Stimulated activated effector memory CD8-positive, alpha-beta T cell treated with anti-CD3 and anti-CD28 coated beads, Interleukin-12 subunit alpha, Interleukin-12 subunit beta, amount 100 ng/mL, for 72 hours (primary cell): ENCODE measurements around the gene CRTAP.
"Not testable (repeated sequence)": the region's sequence is repeated elsewhere in the genome, so short reads cannot be mapped to it uniquely, and the experiment has no call there.

Source experiments
- ATAC-seq: fragments of 150-1000 bp; cut with Tn5 transposase; 2 replicates; pipeline ENCODE4 v1.10.0; 2021
- DNase-seq, 2 donors: peaks; one replicate each; pipeline ENCODE4 v3.0.0; 2021 to 2022; ENCODE audit warnings: low spot score in 2 of 2
- H3K27ac Mint-ChIP-seq: one replicate; pipeline ENCODE4 v1.8.0; 2022; ENCODE audit warnings: mild to moderate bottlenecking, mixed read lengths
- H3K36me3 Mint-ChIP-seq: one replicate; pipeline ENCODE4 v1.8.0; 2022; ENCODE audit warnings: mild to moderate bottlenecking, mixed read lengths
- H3K4me1 Mint-ChIP-seq: one replicate; pipeline ENCODE4 v1.8.0; 2022; ENCODE audit warnings: mixed read lengths
- H3K4me3 Mint-ChIP-seq: one replicate; pipeline ENCODE4 v1.8.0; 2022; ENCODE audit warnings: mild to moderate bottlenecking, mixed read lengths
- H3K9me3 Mint-ChIP-seq: one replicate; pipeline ENCODE4 v1.8.0; 2022; ENCODE audit warnings: mixed read lengths

The CRTAP gene

DNA sequence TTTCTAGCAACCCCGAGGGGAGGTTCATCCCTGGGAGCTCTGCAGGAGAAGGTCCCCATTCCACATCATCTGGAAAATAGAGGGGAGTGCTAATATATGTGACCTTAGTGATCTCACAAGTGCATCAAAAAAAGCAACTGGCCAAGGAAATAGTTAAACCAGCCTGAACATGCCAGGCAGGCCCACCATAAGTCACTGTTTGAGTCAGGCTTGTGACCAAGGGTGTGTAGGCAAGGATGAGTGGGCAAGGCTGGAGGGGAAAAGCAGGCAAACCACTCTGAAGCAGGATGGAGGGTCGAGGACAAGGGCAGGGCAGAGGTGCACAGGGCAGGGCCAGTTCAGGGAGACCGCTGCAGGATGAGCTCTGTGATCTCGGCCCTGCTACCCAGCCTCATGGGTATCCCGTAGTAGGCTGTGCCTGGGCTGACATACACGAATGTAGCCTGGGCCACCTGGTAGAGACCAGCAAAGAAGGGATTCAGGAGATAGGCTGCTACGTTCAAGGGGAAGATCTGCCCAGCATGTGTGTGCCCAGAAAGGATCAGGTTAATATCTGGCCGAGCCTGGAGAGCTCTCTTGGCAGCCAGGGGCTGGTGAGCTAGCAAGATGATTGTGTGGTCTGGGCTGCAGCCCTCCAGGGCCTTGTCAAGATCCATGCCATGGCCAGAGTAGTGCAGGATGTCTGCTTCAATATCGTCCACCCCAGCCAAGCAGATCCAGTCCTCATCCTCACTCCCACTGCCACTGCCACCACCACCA, 21.1 kb upstream of the CRTAP start:
- peak overlapping the region; percentile 82 for H3K27ac Mint-ChIP-seq
- H3K4me3 Mint-ChIP-seq: peak overlapping the region; percentile 11
- peaks cover 41% of the 10 kb centered on the region for H3K36me3 Mint-ChIP-seq
- ATAC-seq (peak; percentile 25), DNase-seq (no peak)
- H3K4me1 Mint-ChIP-seq: peaks cover 80% of the 10 kb centered on the region
- H3K9me3 Mint-ChIP-seq: no peaks in the 10 kb centered on the region

- ATAC-seq (no peak), DNase-seq (no peak)
- peaks cover 68% of the 10 kb centered on the region for H3K4me1 Mint-ChIP-seq
- no peaks in the 10 kb centered on the region for H3K9me3 Mint-ChIP-seq
- peaks cover 37% of the 10 kb centered on the region for H3K36me3 Mint-ChIP-seq
- H3K27ac Mint-ChIP-seq: peak overlapping the region; percentile 82
- H3K4me3 Mint-ChIP-seq: no peak overlapping the region
Observed at GRCh38 chr3:33093847-33094246, 20.0 kb upstream of the CRTAP start.

DNA sequence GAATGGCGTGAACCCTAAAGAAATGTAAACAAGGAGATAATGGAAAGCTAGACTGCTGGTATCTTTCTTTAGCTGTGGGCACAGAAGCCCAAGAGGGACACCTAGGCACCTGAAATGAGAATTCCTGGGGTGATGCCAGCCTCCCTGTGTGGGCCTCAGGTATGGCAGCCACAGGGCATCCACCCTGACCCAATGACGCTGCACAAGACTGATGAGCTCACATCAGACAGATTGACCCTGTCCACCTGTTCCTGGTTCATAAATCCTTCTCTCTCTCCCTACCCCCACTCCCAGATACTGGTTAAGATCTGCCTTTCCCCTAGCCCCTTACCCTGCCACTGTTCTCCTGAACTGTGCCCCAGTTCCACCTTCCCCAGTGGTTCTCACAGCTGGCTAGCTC, 18.4 kb upstream of the CRTAP start:
- Mint-ChIP-seq H3K4me1 (peaks cover 52% of the 10 kb centered on the region), H3K9me3 (no peaks in the 10 kb centered on the region), H3K27ac (peak overlapping the region; percentile 92), H3K36me3 (peaks cover 25% of the 10 kb centered on the region), H3K4me3 (peak overlapping the region; percentile 97)
- ATAC-seq (no peak), DNase-seq (no peak)

GRCh38 chr3:33096093-33096868, 17.5 kb upstream of the CRTAP start:
- no peaks in the 10 kb centered on the region for H3K9me3 Mint-ChIP-seq
- peak overlapping the region; percentile 97 for H3K4me3 Mint-ChIP-seq
- peak; percentile 14 to 64 for DNase-seq
- ATAC-seq: peak; percentile 60
- peak overlapping the region; percentile 92 for H3K27ac Mint-ChIP-seq
- peaks cover 44% of the 10 kb centered on the region for H3K4me1 Mint-ChIP-seq
- peaks cover 18% of the 10 kb centered on the region for H3K36me3 Mint-ChIP-seq

DNA sequence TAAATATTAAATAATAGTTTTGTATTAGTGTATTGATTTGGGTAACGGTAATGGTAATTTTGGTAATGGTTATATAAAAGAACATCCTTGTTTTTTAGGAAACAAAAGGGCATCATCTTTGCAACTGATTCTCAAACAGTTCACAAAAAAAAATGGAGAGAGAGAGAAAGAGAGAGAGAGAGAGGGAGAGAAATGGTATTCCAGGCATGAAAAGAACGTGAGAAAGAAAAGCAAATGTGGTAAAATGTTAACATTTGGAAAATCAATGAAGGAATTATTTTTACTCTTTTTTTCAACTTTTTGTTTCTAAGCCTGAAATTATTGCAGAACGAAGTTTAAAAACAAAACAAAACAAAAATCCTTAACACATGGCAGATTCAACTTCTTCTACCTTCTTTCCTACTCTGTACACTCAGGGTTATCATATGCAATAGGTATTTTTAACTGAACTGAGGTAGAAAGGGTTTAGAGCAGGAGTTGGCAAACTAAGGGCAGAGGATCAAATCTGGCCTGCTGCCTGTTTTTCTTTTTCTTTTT, 14.6 kb upstream of the CRTAP start:
- H3K27ac Mint-ChIP-seq: no peak overlapping the region
- DNase-seq (no peak), ATAC-seq (no peak)
- peaks cover 15% of the 10 kb centered on the region for H3K4me1 Mint-ChIP-seq
- no peaks in the 10 kb centered on the region for H3K9me3 Mint-ChIP-seq
- H3K36me3 Mint-ChIP-seq: no peaks in the 10 kb centered on the region
- H3K4me3 Mint-ChIP-seq: no peak overlapping the region

- ATAC-seq: no peak
- Mint-ChIP-seq H3K4me1 (peaks cover 12% of the 10 kb centered on the region), H3K9me3 (no peaks in the 10 kb centered on the region), H3K4me3 (no peak overlapping the region), H3K27ac (no peak overlapping the region), H3K36me3 (no peaks in the 10 kb centered on the region)
- no peak for DNase-seq
Observed at GRCh38 chr3:33099701-33100100, 14.1 kb upstream of the CRTAP start.

- no peak for ATAC-seq
- no peak overlapping the region for H3K4me3 Mint-ChIP-seq
- H3K27ac Mint-ChIP-seq: no peak overlapping the region
- no peaks in the 10 kb centered on the region for H3K9me3 Mint-ChIP-seq
- no peaks in the 10 kb centered on the region for H3K36me3 Mint-ChIP-seq
- H3K4me1 Mint-ChIP-seq: peaks cover 12% of the 10 kb centered on the region
- no peak for DNase-seq
Observed at GRCh38 chr3:33100229-33100628, 13.6 kb upstream of the CRTAP start.

DNA sequence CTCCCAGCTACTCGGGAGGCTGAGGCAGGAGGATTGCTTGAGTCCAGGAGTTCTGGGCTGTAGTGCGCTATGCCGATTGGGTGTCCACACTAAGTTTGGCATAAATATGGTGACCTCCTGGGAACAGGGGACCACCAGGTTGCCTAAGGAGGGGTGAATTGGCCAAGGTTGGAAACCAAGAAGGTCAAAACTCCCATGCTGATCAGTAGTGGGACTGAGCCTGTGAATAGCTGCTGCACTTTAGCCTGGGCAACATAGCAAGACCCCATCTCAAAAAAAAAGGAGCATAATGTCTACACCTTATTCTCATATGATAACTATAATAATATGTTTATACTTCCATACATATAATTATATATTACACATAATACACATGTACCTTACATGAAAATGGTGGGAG, 10.8 kb upstream of the CRTAP start:
- Mint-ChIP-seq H3K4me3 (no peak overlapping the region), H3K9me3 (no peaks in the 10 kb centered on the region), H3K27ac (no peak overlapping the region), H3K36me3 (no peaks in the 10 kb centered on the region), H3K4me1 (no peaks in the 10 kb centered on the region)
- no peak for ATAC-seq
- DNase-seq: no peak

- Mint-ChIP-seq H3K9me3 (no peaks in the 10 kb centered on the region), H3K36me3 (no peaks in the 10 kb centered on the region), H3K4me3 (no peak overlapping the region), H3K27ac (no peak overlapping the region), H3K4me1 (no peaks in the 10 kb centered on the region)
- no peak for DNase-seq
- ATAC-seq: no peak
Observed at GRCh38 chr3:33103480-33103879, 10.3 kb upstream of the CRTAP start.

- Mint-ChIP-seq H3K4me1 (no peaks in the 10 kb centered on the region), H3K4me3 (no peak overlapping the region), H3K36me3 (no peaks in the 10 kb centered on the region), H3K27ac (no peak overlapping the region), H3K9me3 (no peaks in the 10 kb centered on the region)
- ATAC-seq: no peak
- DNase-seq: no peak
Observed at GRCh38 chr3:33104803-33105202, 9.0 kb upstream of the CRTAP start.

DNA sequence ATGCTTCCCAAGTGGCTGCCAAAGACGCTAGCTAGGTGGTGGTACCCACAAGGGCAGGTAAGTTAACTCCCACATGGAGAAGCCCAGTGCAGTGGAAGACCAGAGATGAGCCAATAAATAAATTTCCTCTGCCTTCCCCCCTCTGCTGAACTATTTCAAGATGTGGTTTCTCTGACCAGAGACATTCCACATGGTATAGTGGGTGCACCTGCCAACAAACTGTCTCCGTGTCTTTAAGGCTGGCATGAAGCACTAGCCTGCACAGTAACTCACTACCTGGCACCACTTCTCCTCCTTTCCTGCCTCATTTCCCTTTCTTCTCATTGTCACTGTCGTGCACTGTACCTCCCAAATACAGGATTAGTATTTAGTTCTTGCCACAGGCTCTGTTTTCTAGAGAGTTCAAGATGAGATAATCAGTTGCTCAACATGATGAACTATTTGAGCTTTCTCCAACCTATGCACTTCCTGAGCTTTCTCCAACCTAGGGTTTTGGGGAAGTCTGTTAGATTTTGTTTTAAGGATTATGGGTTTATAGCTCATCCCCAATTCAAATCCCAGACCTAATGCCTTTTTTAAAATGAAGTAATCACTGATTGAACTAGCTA, 8.4 kb upstream of the CRTAP start:
- H3K4me1 Mint-ChIP-seq: no peaks in the 10 kb centered on the region
- no peak overlapping the region for H3K4me3 Mint-ChIP-seq
- DNase-seq (no peak), ATAC-seq (no peak)
- H3K9me3 Mint-ChIP-seq: no peaks in the 10 kb centered on the region
- no peak overlapping the region for H3K27ac Mint-ChIP-seq
- no peaks in the 10 kb centered on the region for H3K36me3 Mint-ChIP-seq

GRCh38 chr3:33106854-33107253, 7.0 kb upstream of the CRTAP start:
- not testable (repeated sequence) for H3K9me3 Mint-ChIP-seq, H3K4me3 Mint-ChIP-seq, DNase-seq, H3K36me3 Mint-ChIP-seq, H3K27ac Mint-ChIP-seq, ATAC-seq
- peaks cover 10% of the 10 kb centered on the region for H3K4me1 Mint-ChIP-seq

DNA sequence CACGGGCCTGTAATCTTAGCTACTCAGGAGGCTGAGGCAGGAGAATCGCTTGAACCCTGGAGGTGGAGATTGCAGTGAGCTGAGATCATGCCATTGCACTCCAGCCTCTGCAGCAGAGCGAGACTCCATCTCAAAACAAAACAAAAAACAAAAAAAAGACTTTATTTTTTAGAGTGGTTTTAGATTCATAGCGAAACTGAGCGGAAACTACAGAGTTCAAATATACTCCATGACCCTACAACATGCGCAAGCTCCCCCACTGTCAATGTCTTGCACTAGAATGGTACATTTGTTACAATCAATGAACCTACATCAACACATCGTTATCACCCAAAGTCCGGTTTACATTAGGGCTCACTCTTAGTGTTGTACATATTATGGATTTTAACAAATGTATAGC, 2.2 kb upstream of the CRTAP start:
- Mint-ChIP-seq H3K27ac (peak overlapping the region; percentile 60), H3K36me3 (no peaks in the 10 kb centered on the region), H3K4me3 (peak overlapping the region; percentile 76), H3K9me3 (no peaks in the 10 kb centered on the region), H3K4me1 (peaks cover 21% of the 10 kb centered on the region)
- DNase-seq (peak in 1 of 2 donors; percentile 62), ATAC-seq (peak; percentile 55)

GRCh38 chr3:33114622-33115023, 809 bp downstream of the CRTAP start:
- DNase-seq (no peak), ATAC-seq (no peak)
- Mint-ChIP-seq H3K4me3 (peak overlapping the region; percentile 76), H3K9me3 (no peaks in the 10 kb centered on the region), H3K27ac (no peak overlapping the region), H3K4me1 (peaks cover 41% of the 10 kb centered on the region), H3K36me3 (no peaks in the 10 kb centered on the region)

- no peaks in the 10 kb centered on the region for H3K36me3 Mint-ChIP-seq
- no peak overlapping the region for H3K27ac Mint-ChIP-seq
- DNase-seq: no peak
- H3K9me3 Mint-ChIP-seq: no peaks in the 10 kb centered on the region
- H3K4me3 Mint-ChIP-seq: peak overlapping the region; percentile 76
- no peak for ATAC-seq
- H3K4me1 Mint-ChIP-seq: peaks cover 41% of the 10 kb centered on the region
Observed at GRCh38 chr3:33115024-33115768, 1.4 kb downstream of the CRTAP start.
